OCI-LY7 (cell line): ENCODE measurements around the gene SRPRB. TPM values are rescaled to one million over a fixed set of nuclear protein-coding genes. Genes with fewer than 3 reads are reported as not detected.

Source experiments
- BruUV-seq: library from RNA; stranded (reverse); fragments of 400-500 nt; replicated peaks from 2 replicates; lab custom pipeline; 2021; lab: Mats Ljungman, UMichigan
- CTCF ChIA-PET: fragments of 300-600 bp; sonication (Branson Sonifier 250); formaldehyde crosslinking; loops from one replicate; lab custom pipeline; 2022; ENCODE audit warnings: antibody characterized with exemption; ENCODE audit not compliant: unreplicated experiment; lab: Charles Lee
- POLR2A ChIA-PET: fragments of 300-600 bp; sonication (Branson Sonifier 250); formaldehyde crosslinking; loops from one replicate; lab custom pipeline; 2022; ENCODE audit warnings: antibody characterized with exemption; lab: Charles Lee
- DNase-seq: peaks from one replicate; pipeline ENCODE4 v3.0.0-alpha.2; 2015; ENCODE audit warnings: low spot score
- H2AFZ ChIP-seq: fragments of 200-600 bp; sonication (generic), shearing (Covaris generic); 2 replicates; pipeline ENCODE4 v1.6.1; 2014; ENCODE audit warnings: mild to moderate bottlenecking, antibody characterized with exemption, low read length, moderate library complexity
- H3K27ac ChIP-seq: fragments of 200-600 bp; sonication (generic); 2 replicates; pipeline ENCODE4 v1.5.1; 2014; ENCODE audit warnings: mixed run types, low read depth, mild to moderate bottlenecking, moderate library complexity, low read length, inconsistent platforms; ENCODE audit not compliant: poor library complexity, severe bottlenecking
- H3K36me3 ChIP-seq: fragments of 200-600 bp; sonication (generic); 2 replicates; pipeline ENCODE4 v1.6.1; 2014; ENCODE audit warnings: mild to moderate bottlenecking, antibody characterized with exemption, low read length, moderate library complexity, mixed read lengths; ENCODE audit not compliant: insufficient read depth
- H3K4me1 ChIP-seq: fragments of 200-600 bp; sonication (generic); 2 replicates; pipeline ENCODE4 v1.5.1; 2014; ENCODE audit warnings: mild to moderate bottlenecking, low read length; ENCODE audit not compliant: insufficient read depth, poor library complexity, severe bottlenecking
- H3K4me2 ChIP-seq: fragments of 200-600 bp; sonication (generic); 2 replicates; pipeline ENCODE4 v1.6.1; 2014; ENCODE audit warnings: mild to moderate bottlenecking, low read length
- H3K4me3 ChIP-seq: fragments of 200-600 bp; sonication (generic); 2 replicates; pipeline ENCODE4 v1.5.1; 2014; ENCODE audit warnings: mild to moderate bottlenecking, low read depth, low read length; ENCODE audit not compliant: poor library complexity, severe bottlenecking
- H3K79me2 ChIP-seq: fragments of 200-600 bp; sonication (generic); 2 replicates; pipeline ENCODE4 v1.6.1; 2016; ENCODE audit warnings: low read depth, mild to moderate bottlenecking, low read length, moderate library complexity, mixed read lengths; ENCODE audit not compliant: insufficient read depth
- H3K9me2 ChIP-seq: fragments of 200-600 bp; sonication (generic); 2 replicates; pipeline ENCODE4 v1.6.1; 2016; ENCODE audit warnings: mild to moderate bottlenecking, low read length, mixed read lengths; ENCODE audit not compliant: insufficient read depth
- H3K9me3 ChIP-seq: fragments of 200-600 bp; sonication (generic); 2 replicates; pipeline ENCODE4 v1.6.1; 2014; ENCODE audit warnings: mild to moderate bottlenecking, mixed run types, low read length, mixed read lengths
- H4K20me1 ChIP-seq: fragments of 200-600 bp; sonication (generic); 2 replicates; pipeline ENCODE4 v1.6.1; 2014; ENCODE audit warnings: mild to moderate bottlenecking, antibody characterized with exemption, low read length, moderate library complexity, mixed read lengths; ENCODE audit not compliant: insufficient read depth
- CTCF ChIP-seq: fragments of 200-600 bp; sonication (generic); conservative IDR thresholded peaks from 2 replicates; pipeline ENCODE4 v1.5.1; 2014; ENCODE audit warnings: mild to moderate bottlenecking, antibody characterized with exemption, low read length, moderate library complexity, mixed read lengths
- EZH2phosphoT487 ChIP-seq: fragments of 200-600 bp; sonication (generic); IDR thresholded peaks from 2 replicates; pipeline ENCODE4 v1.6.1; 2018; ENCODE audit warnings: low read depth, borderline replicate concordance, mild to moderate bottlenecking, mixed run types, antibody characterized with exemption, low read length, moderate library complexity, mixed read lengths
- intact Hi-C: fragments of 100-400 bp; cut with micrococcal nuclease; formaldehyde crosslinking; loops from one replicate; pipeline ENCODE4 v1.10.0; 2022; ENCODE audit not compliant: unreplicated experiment
- total RNA-seq, 2 experiments: library from RNA; depleted of rRNA in 1 of 2; stranded (reverse); fragments of >200 nt in 1 of 2; shearing (Covaris generic) in 1 of 2; gene quantifications; 2 replicates each; pipeline ENCODE4 v1.2.3, GENCODE V29; 2014 to 2022

Gene SRPRB
- total RNA-seq, 2 experiments from 2014 or later, result 39.4 to 54.1 TPM

GRCh38 chr3:133856316-133856715, 50.7 kb downstream of the SRPRB start:
- Histone ChIP-seq H3K4me2 (no peak overlapping the region), H3K4me1 (no peaks in the 10 kb centered on the region), H4K20me1 (no peaks in the 10 kb centered on the region), H3K9me3 (no peaks in the 10 kb centered on the region), H3K79me2 (no peaks in the 10 kb centered on the region), H3K9me2 (no peaks in the 10 kb centered on the region), H2AFZ (no peak overlapping the region), H3K27ac (no peak overlapping the region), H3K4me3 (no peak overlapping the region), H3K36me3 (no peaks in the 10 kb centered on the region)
- ChIA-PET CTCF (no interaction called here), POLR2A (interaction anchor here (0.6 kb wide), 1 partner anchor 674 kb away, joined by 3 read pairs; no protein-coding TSS in a partner anchor)
- intact Hi-C loops, result no loop called here
- no peak for DNase-seq
- BruUV-seq, result no TSS peak
- TF ChIP-seq CTCF (no peak), EZH2phosphoT487 (no peak)

GRCh38 chr3:133857767-133858166, 52.2 kb downstream of the SRPRB start:
- Histone ChIP-seq H3K4me1 (no peaks in the 10 kb centered on the region), H3K36me3 (no peaks in the 10 kb centered on the region), H3K27ac (no peak overlapping the region), H3K4me3 (no peak overlapping the region), H3K9me3 (no peaks in the 10 kb centered on the region), H3K79me2 (no peaks in the 10 kb centered on the region), H2AFZ (no peak overlapping the region), H4K20me1 (no peaks in the 10 kb centered on the region), H3K9me2 (no peaks in the 10 kb centered on the region), H3K4me2 (no peak overlapping the region)
- POLR2A ChIA-PET, result no interaction called here
- intact Hi-C loops, result no loop called here
- BruUV-seq, result no TSS peak
- TF ChIP-seq EZH2phosphoT487, result no peak
- no peak for TF ChIP-seq CTCF
- CTCF ChIA-PET, result no interaction called here
- no peak for DNase-seq

- no TSS peak for BruUV-seq
- CTCF ChIA-PET, result no interaction called here
- POLR2A ChIA-PET, result no interaction called here
Observed at GRCh38 chr3:133859381-133860234, 54.0 kb downstream of the SRPRB start.

More at GRCh38 chr3:133859381-133860234, 54.0 kb downstream of the SRPRB start:
- H3K4me2 ChIP-seq, result no peak overlapping the region
- TF ChIP-seq EZH2phosphoT487, result no peak
- no peak for TF ChIP-seq CTCF
- H3K27ac ChIP-seq, result no peak overlapping the region
- no peak overlapping the region for H2AFZ ChIP-seq
- H3K9me2 ChIP-seq, result no peaks in the 10 kb centered on the region
- H3K79me2 ChIP-seq, result no peaks in the 10 kb centered on the region
- H3K9me3 ChIP-seq, result no peaks in the 10 kb centered on the region
- no peaks in the 10 kb centered on the region; the same call in 1 of the 2 replicates for H4K20me1 ChIP-seq
- no peaks in the 10 kb centered on the region for H3K4me1 ChIP-seq
- no peak overlapping the region for H3K4me3 ChIP-seq
- intact Hi-C loops, result no loop called here
- H3K36me3 ChIP-seq, result no peaks in the 10 kb centered on the region
- DNase-seq, result no peak
